OCI-LY7 (cell line): ENCODE results near the gene CSH1. TPM values are rescaled to one million over a fixed set of nuclear protein-coding genes. Genes with fewer than 3 reads are reported as not detected.
A peak's percentile ranks its signal among the peaks of the same experiment; 100 is the strongest.

Experiments
- BruUV-seq: library from RNA; stranded (reverse); fragments of 400-500 nt; replicated peaks from 2 replicates; lab custom pipeline; 2021; lab: Mats Ljungman, UMichigan
- CTCF ChIA-PET: fragments of 300-600 bp; sonication (Branson Sonifier 250); formaldehyde crosslinking; loops from one replicate; lab custom pipeline; 2022; ENCODE audit warnings: antibody characterized with exemption; ENCODE audit not compliant: unreplicated experiment; lab: Charles Lee
- POLR2A ChIA-PET: fragments of 300-600 bp; sonication (Branson Sonifier 250); formaldehyde crosslinking; loops from one replicate; lab custom pipeline; 2022; ENCODE audit warnings: antibody characterized with exemption; lab: Charles Lee
- DNase-seq: peaks from one replicate; pipeline ENCODE4 v3.0.0-alpha.2; 2015; ENCODE audit warnings: low spot score
- H2AFZ ChIP-seq: fragments of 200-600 bp; sonication (generic), shearing (Covaris generic); 2 replicates; pipeline ENCODE4 v1.6.1; 2014; ENCODE audit warnings: mild to moderate bottlenecking, antibody characterized with exemption, low read length, moderate library complexity
- H3K27ac ChIP-seq: fragments of 200-600 bp; sonication (generic); 2 replicates; pipeline ENCODE4 v1.5.1; 2014; ENCODE audit warnings: mixed run types, low read depth, mild to moderate bottlenecking, moderate library complexity, low read length, inconsistent platforms; ENCODE audit not compliant: poor library complexity, severe bottlenecking
- H3K36me3 ChIP-seq: fragments of 200-600 bp; sonication (generic); 2 replicates; pipeline ENCODE4 v1.6.1; 2014; ENCODE audit warnings: mild to moderate bottlenecking, antibody characterized with exemption, low read length, moderate library complexity, mixed read lengths; ENCODE audit not compliant: insufficient read depth
- H3K4me1 ChIP-seq: fragments of 200-600 bp; sonication (generic); 2 replicates; pipeline ENCODE4 v1.5.1; 2014; ENCODE audit warnings: mild to moderate bottlenecking, low read length; ENCODE audit not compliant: insufficient read depth, poor library complexity, severe bottlenecking
- H3K4me2 ChIP-seq: fragments of 200-600 bp; sonication (generic); 2 replicates; pipeline ENCODE4 v1.6.1; 2014; ENCODE audit warnings: mild to moderate bottlenecking, low read length
- H3K4me3 ChIP-seq: fragments of 200-600 bp; sonication (generic); 2 replicates; pipeline ENCODE4 v1.5.1; 2014; ENCODE audit warnings: mild to moderate bottlenecking, low read depth, low read length; ENCODE audit not compliant: poor library complexity, severe bottlenecking
- H3K79me2 ChIP-seq: fragments of 200-600 bp; sonication (generic); 2 replicates; pipeline ENCODE4 v1.6.1; 2016; ENCODE audit warnings: low read depth, mild to moderate bottlenecking, low read length, moderate library complexity, mixed read lengths; ENCODE audit not compliant: insufficient read depth
- H3K9me2 ChIP-seq: fragments of 200-600 bp; sonication (generic); 2 replicates; pipeline ENCODE4 v1.6.1; 2016; ENCODE audit warnings: mild to moderate bottlenecking, low read length, mixed read lengths; ENCODE audit not compliant: insufficient read depth
- H3K9me3 ChIP-seq: fragments of 200-600 bp; sonication (generic); 2 replicates; pipeline ENCODE4 v1.6.1; 2014; ENCODE audit warnings: mild to moderate bottlenecking, mixed run types, low read length, mixed read lengths
- H4K20me1 ChIP-seq: fragments of 200-600 bp; sonication (generic); 2 replicates; pipeline ENCODE4 v1.6.1; 2014; ENCODE audit warnings: mild to moderate bottlenecking, antibody characterized with exemption, low read length, moderate library complexity, mixed read lengths; ENCODE audit not compliant: insufficient read depth
- CTCF ChIP-seq: fragments of 200-600 bp; sonication (generic); conservative IDR thresholded peaks from 2 replicates; pipeline ENCODE4 v1.5.1; 2014; ENCODE audit warnings: mild to moderate bottlenecking, antibody characterized with exemption, low read length, moderate library complexity, mixed read lengths
- EZH2phosphoT487 ChIP-seq: fragments of 200-600 bp; sonication (generic); IDR thresholded peaks from 2 replicates; pipeline ENCODE4 v1.6.1; 2018; ENCODE audit warnings: low read depth, borderline replicate concordance, mild to moderate bottlenecking, mixed run types, antibody characterized with exemption, low read length, moderate library complexity, mixed read lengths
- intact Hi-C: fragments of 100-400 bp; cut with micrococcal nuclease; formaldehyde crosslinking; loops from one replicate; pipeline ENCODE4 v1.10.0; 2022; ENCODE audit not compliant: unreplicated experiment
- total RNA-seq, 2 experiments: library from RNA; depleted of rRNA in 1 of 2; stranded (reverse); fragments of >200 nt in 1 of 2; shearing (Covaris generic) in 1 of 2; gene quantifications; 2 replicates each; pipeline ENCODE4 v1.2.3, GENCODE V29; 2014 to 2022

CSH1 gene
- total RNA-seq, 2 experiments from 2014 or later = not detected

- Histone ChIP-seq H3K36me3 (no peaks in the 10 kb centered on the region), H3K4me2 (peak overlapping the region; percentile 89), H2AFZ (peak overlapping the region; percentile 31; the same call in 1 of the 2 replicates), H3K9me3 (no peaks in the 10 kb centered on the region), H3K27ac (peak overlapping the region; percentile 85), H3K79me2 (no peaks in the 10 kb centered on the region), H3K9me2 (no peaks in the 10 kb centered on the region), H4K20me1 (no peaks in the 10 kb centered on the region), H3K4me3 (peak overlapping the region; percentile 49), H3K4me1 (peaks cover 45% of the 10 kb centered on the region)
- intact Hi-C loops = no loop called here
- ChIA-PET CTCF (interaction anchor here (0.6 to 3.1 kb wide), 5 partner anchors 20 to 188 kb away, joined by 3 to 94 read pairs (median 5); partner anchors contain the start of gene GH1), POLR2A (interaction anchor here (1.5 to 2.4 kb wide), 5 partner anchors 10 to 25 kb away, joined by 5 to 52 read pairs (median 13); partner anchors contain the start of genes CD79B and GH1)
- TF ChIP-seq CTCF (no peak), EZH2phosphoT487 (no peak)
- BruUV-seq = no TSS peak
- no peak for DNase-seq
These were observed 48.5 kb upstream of the CSH1 start for GRCh38 chr17:63944736-63945499.

GRCh38 chr17:63943745-63944144 is 47.4 kb upstream of the CSH1 start:
- Histone ChIP-seq H3K9me3 (no peaks in the 10 kb centered on the region), H3K4me1 (peaks cover 56% of the 10 kb centered on the region), H3K36me3 (no peaks in the 10 kb centered on the region), H3K4me3 (no peak overlapping the region), H4K20me1 (no peaks in the 10 kb centered on the region), H3K79me2 (no peaks in the 10 kb centered on the region), H2AFZ (no peak overlapping the region), H3K27ac (no peak overlapping the region), H3K4me2 (no peak overlapping the region), H3K9me2 (no peaks in the 10 kb centered on the region)
- intact Hi-C loops = no loop called here
- TF ChIP-seq CTCF = peak; percentile 53; the same call in 1 of the 2 replicates
- TF ChIP-seq EZH2phosphoT487 = no peak
- POLR2A ChIA-PET = no interaction called here
- no peak for DNase-seq
- no TSS peak for BruUV-seq
- CTCF ChIA-PET = interaction anchor here (1.5 kb wide), 2 partner anchors 10 to 24 kb away, joined by 3 to 6 read pairs; no protein-coding TSS in a partner anchor
